NCI-H2107 (cell line): ENCODE data around the gene PARPBP.
"Not testable (repeated sequence)": the region's sequence is repeated elsewhere in the genome, so short reads cannot be mapped to it uniquely, and the experiment has no call there.

Experiments
- DNase-seq: peaks from one replicate; lab custom pipeline; 2025; lab: John Stamatoyannopoulos, UW

The PARPBP gene

GRCh38 chr12:102147062-102147587 is 27.1 kb downstream of the PARPBP start:
- DNase-seq, result not testable (repeated sequence)

- not testable (repeated sequence) for DNase-seq
Measured at GRCh38 chr12:102155206-102155605, 35.2 kb downstream of the PARPBP start.

GRCh38 chr12:102163383-102163782 is 43.4 kb downstream of the PARPBP start:
- DNase-seq, result no peak

- DNase-seq, result no peak
Measured at GRCh38 chr12:102167821-102168604, 48.0 kb downstream of the PARPBP start.

- no peak for DNase-seq
Measured at GRCh38 chr12:102169922-102170621, 50.1 kb downstream of the PARPBP start.

- no peak for DNase-seq
Measured at GRCh38 chr12:102171951-102172350, 52.0 kb downstream of the PARPBP start.

GRCh38 chr12:102172436-102172835 is 52.5 kb downstream of the PARPBP start:
- no peak for DNase-seq

GRCh38 chr12:102174117-102174516 is 54.1 kb downstream of the PARPBP start:
- DNase-seq, result no peak

- DNase-seq, result no peak
Measured at GRCh38 chr12:102174761-102175160, 54.8 kb downstream of the PARPBP start.

- DNase-seq, result no peak
Measured at GRCh38 chr12:102182635-102183034, 62.7 kb downstream of the PARPBP start.

- no peak for DNase-seq
Measured at GRCh38 chr12:102195826-102196225, 75.8 kb downstream of the PARPBP start.

GRCh38 chr12:102197789-102198188 is 77.8 kb downstream of the PARPBP start, which contains the start of gene PMCH:
Gene PMCH (minus strand): TSS chr12:102197833. CDS start chr12:102197770, 63 bp downstream.
- no peak for DNase-seq

- DNase-seq, result no peak
Measured at GRCh38 chr12:102201436-102202061, 81.6 kb downstream of the PARPBP start.

- no peak for DNase-seq
Measured at GRCh38 chr12:102202556-102202955, 82.6 kb downstream of the PARPBP start.

- no peak for DNase-seq
Measured at GRCh38 chr12:102204025-102204424, 84.0 kb downstream of the PARPBP start.

- DNase-seq, result no peak
Measured at GRCh38 chr12:102215992-102216691, 96.2 kb downstream of the PARPBP start.

- DNase-seq, result no peak
Measured at GRCh38 chr12:102220736-102221135, 100.8 kb downstream of the PARPBP start.

GRCh38 chr12:102227954-102228353 is 108.0 kb downstream of the PARPBP start:
- DNase-seq, result no peak

GRCh38 chr12:102232036-102232435 is 112.1 kb downstream of the PARPBP start:
- no peak for DNase-seq

- DNase-seq, result no peak
Measured at GRCh38 chr12:102232446-102232845, 112.5 kb downstream of the PARPBP start.

- no peak for DNase-seq
Measured at GRCh38 chr12:102234599-102234998, 114.6 kb downstream of the PARPBP start.

- DNase-seq, result not testable (repeated sequence)
Measured at GRCh38 chr12:102240859-102241258, 120.9 kb downstream of the PARPBP start.
